HEK293T (cell line): ENCODE results near the gene CHRNA1.

Experiments used
- ARNT ChIP-seq: fragments of 450-650 bp; IDR thresholded peaks from 2 replicates; pipeline ENCODE4 v1.6.1; 2017; ENCODE audit warnings: mild to moderate bottlenecking
- FOXA1 ChIP-seq: fragments of 450-650 bp; IDR thresholded peaks from 2 replicates; pipeline ENCODE4 v1.6.1; 2016; ENCODE audit warnings: mild to moderate bottlenecking
- FOXK2 ChIP-seq: fragments of 450-650 bp; IDR thresholded peaks from 2 replicates; pipeline ENCODE4 v1.6.1; 2016; ENCODE audit warnings: mild to moderate bottlenecking
- FOXM1 ChIP-seq: fragments of 450-650 bp; IDR thresholded peaks from 2 replicates; pipeline ENCODE4 v1.6.1; 2017; ENCODE audit warnings: mild to moderate bottlenecking, borderline replicate concordance
- HDGF ChIP-seq: fragments of 450-650 bp; IDR thresholded peaks from 2 replicates; pipeline ENCODE4 v1.6.1; 2017; ENCODE audit warnings: antibody characterized with exemption, borderline replicate concordance
- NFRKB ChIP-seq: fragments of 450-650 bp; IDR thresholded peaks from 2 replicates; pipeline ENCODE4 v1.6.1; 2016; ENCODE audit warnings: mild to moderate bottlenecking, moderate library complexity
- SP1 ChIP-seq: fragments of 450-650 bp; IDR thresholded peaks from 2 replicates; pipeline ENCODE4 v1.6.1; 2017
- SUZ12 ChIP-seq: fragments of 450-650 bp; IDR thresholded peaks from 2 replicates; pipeline ENCODE4 v1.6.1; 2016; ENCODE audit warnings: mild to moderate bottlenecking
- TARDBP ChIP-seq: fragments of 450-650 bp; IDR thresholded peaks from 2 replicates; pipeline ENCODE4 v1.6.1; 2016
- ZNF384 ChIP-seq: fragments of 450-650 bp; IDR thresholded peaks from 2 replicates; pipeline ENCODE4 v1.6.1; 2016
- TF ChIP-seq, protein P1 (sequence below): fragments of 450-650 bp; IDR thresholded peaks from 2 replicates; pipeline ENCODE4 v1.6.1; 2016

GRCh38 chr2:174708713-174709112 is 55.6 kb downstream of the CHRNA1 start:
- no peak for TF ChIP-seq FOXA1
- TF ChIP-seq SP1, result no peak
- no peak for TF ChIP-seq ARNT
- TF ChIP-seq HDGF, result no peak
- no peak for TF ChIP-seq FOXK2
- TF ChIP-seq SUZ12, result no peak
- TF ChIP-seq NFRKB, result no peak
- TF ChIP-seq, protein P1, sequence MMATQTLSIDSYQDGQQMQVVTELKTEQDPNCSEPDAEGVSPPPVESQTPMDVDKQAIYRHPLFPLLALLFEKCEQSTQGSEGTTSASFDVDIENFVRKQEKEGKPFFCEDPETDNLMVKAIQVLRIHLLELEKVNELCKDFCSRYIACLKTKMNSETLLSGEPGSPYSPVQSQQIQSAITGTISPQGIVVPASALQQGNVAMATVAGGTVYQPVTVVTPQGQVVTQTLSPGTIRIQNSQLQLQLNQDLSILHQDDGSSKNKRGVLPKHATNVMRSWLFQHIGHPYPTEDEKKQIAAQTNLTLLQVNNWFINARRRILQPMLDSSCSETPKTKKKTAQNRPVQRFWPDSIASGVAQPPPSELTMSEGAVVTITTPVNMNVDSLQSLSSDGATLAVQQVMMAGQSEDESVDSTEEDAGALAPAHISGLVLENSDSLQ, result no peak
- TF ChIP-seq FOXM1, result no peak
- no peak for TF ChIP-seq TARDBP
- no peak for TF ChIP-seq ZNF384
